HG02973 (cell line): ENCODE measurements around the gene RC3H1.
"Not testable (repeated sequence)": the region's sequence is repeated elsewhere in the genome, so short reads cannot be mapped to it uniquely, and the experiment has no call there.

Experiments
- ATAC-seq: cut with Tn5 transposase; IDR thresholded peaks from one replicate; pipeline ENCODE4 v1.9.1; 2021; ENCODE audit warnings: moderate library complexity; ENCODE audit not compliant: unreplicated experiment

The RC3H1 gene, protein sequence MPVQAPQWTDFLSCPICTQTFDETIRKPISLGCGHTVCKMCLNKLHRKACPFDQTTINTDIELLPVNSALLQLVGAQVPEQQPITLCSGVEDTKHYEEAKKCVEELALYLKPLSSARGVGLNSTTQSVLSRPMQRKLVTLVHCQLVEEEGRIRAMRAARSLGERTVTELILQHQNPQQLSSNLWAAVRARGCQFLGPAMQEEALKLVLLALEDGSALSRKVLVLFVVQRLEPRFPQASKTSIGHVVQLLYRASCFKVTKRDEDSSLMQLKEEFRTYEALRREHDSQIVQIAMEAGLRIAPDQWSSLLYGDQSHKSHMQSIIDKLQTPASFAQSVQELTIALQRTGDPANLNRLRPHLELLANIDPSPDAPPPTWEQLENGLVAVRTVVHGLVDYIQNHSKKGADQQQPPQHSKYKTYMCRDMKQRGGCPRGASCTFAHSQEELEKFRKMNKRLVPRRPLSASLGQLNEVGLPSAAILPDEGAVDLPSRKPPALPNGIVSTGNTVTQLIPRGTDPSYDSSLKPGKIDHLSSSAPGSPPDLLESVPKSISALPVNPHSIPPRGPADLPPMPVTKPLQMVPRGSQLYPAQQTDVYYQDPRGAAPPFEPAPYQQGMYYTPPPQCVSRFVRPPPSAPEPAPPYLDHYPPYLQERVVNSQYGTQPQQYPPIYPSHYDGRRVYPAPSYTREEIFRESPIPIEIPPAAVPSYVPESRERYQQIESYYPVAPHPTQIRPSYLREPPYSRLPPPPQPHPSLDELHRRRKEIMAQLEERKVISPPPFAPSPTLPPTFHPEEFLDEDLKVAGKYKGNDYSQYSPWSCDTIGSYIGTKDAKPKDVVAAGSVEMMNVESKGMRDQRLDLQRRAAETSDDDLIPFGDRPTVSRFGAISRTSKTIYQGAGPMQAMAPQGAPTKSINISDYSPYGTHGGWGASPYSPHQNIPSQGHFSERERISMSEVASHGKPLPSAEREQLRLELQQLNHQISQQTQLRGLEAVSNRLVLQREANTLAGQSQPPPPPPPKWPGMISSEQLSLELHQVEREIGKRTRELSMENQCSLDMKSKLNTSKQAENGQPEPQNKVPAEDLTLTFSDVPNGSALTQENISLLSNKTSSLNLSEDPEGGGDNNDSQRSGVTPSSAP

DNA sequence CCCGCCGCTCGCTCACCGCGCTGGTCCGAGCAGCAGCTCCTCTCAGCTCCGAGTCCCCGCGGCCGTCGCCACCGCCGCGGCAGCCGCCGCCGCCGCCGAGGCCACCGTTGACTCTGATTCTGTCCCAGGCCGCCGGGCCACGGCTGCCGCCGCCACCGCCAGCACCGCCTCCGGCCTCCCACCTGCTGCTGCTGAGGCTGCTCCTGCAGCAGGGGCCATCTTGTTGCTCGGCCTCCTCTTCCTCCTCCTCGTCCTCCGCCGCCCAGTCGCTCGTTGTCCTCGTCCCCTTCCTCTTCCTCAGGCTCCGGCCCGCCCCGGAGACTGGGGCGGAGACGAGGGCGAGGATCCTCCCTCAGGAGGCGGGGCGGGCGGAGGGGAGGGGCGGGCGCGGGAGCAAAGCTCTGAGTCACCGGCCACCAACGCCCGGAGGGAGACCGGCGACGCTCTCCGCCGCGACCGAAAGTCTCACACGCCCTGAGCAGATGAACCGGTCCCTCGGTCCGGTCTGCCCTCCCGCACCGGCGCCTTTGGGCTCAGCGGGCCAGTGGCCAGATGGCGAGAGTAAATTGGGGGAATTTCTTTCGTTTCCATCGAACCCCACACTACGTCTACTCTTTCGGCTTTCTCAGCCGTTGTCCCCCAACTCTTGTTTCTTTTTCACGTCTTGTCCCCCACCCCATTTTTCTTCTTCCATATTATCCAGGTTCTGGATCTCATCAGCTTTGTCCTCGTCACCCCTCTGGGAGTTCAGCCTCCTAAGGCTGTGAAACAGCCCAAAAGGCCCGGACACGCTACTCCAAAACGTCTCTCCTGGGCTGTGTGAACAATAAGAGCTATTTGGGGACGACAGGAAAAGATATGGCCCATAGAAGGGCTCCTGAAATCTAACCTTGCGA is at the start of gene RC3H1:
TSS of gene RC3H1 (minus strand) at position 278 of the 896 bp plus-strand sequence. CDS start 29,372 bp downstream, outside the sequence.
- peak; percentile 83 for ATAC-seq

DNA sequence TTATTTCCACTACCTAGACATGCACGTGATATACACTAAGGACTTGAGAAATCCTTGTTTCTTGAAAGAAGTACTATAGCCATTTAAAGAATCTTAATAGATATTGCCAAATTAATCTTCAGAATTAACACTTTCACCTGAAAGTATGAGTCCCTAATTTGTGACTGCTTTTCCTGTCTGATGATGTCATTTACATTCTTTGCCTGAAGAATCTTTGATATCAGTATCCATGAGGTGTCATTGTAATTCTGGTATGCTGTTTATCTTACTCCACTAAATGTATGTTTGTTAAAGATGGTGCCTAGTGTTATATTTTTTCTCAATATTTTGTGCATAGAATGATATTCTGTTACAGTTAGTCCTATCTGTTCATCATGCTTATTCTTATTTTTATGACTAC is 48.5 kb upstream of the RC3H1 start:
- no peak for ATAC-seq

DNA sequence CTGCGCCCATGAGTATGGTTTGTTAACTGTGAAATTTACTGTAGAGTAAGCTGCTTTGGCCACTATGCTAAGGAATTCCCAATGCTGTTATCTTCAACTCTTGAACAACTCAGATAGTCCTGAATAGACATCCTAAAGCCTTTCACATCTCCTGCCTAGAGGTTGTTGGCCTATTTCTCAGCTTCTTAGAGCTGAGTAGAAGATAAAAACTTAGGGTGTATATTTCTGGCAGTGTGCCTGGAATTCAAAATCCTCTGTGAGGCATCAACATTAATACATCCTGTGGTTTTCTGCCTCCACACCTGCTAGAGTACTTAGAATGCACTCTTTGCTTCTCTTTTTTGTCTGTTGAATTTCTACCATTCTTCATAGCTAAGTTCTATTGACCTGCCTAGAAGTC is 45.8 kb upstream of the RC3H1 start:
- ATAC-seq = no peak

DNA sequence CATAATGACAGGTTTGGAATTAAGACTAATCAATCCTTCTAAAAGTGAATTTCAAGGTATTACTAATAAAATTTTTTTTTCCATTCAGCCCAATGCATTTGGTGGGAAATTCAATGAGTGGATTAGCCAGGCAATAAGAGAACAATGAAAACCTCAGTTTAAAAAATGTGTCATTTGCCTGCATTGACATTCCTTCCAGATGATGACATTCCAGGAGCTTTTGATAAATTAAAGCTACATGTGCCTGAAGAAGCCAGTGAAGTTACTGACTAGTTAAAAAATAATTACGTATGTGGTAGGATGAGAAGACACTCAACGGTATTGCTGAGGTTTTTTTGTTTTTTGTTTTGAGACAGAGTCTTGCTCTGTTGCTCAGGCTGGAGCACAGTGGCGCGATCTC is 37.9 kb upstream of the RC3H1 start:
- no peak for ATAC-seq

DNA sequence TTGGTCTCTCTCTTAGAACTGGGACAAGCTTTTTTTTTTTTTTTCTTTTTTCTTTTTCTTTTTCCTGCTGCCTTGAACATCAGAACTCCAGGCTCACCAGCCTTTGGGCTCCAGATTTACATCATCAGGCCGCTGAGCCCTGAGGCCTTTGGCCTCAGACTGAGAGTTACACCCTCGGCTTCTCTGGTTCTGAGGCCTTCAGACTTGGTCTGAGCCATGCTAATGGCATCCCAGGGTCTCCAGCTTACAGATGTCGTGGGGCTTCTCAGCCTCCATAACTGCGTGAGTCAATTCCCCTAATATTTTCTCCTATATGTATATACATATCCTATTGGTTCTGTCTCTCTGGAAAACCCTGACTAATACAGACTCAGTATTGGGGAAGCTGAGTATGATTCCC is 36.5 kb upstream of the RC3H1 start:
- ATAC-seq = no peak

DNA sequence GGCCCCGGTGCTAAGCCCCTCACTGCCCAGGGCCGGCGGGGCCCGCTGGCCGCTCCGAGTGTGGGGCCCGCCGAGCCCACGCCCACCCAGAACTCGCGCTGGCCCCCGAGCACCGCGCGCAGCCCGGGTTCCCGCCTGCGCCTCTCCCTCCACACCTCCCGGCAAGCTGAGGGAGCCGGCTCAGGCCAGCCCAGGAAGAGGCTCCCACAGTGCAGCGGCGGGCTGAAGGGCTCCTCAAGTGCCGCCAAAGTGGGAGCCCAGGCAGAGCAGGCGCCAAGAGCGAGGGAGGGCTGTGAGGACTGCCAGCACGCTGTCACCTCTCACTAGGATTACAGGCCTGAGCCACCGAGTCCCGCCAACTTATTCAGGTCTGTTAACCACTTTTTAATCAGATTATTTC is 34.5 kb upstream of the RC3H1 start:
- not testable (repeated sequence) for ATAC-seq

DNA sequence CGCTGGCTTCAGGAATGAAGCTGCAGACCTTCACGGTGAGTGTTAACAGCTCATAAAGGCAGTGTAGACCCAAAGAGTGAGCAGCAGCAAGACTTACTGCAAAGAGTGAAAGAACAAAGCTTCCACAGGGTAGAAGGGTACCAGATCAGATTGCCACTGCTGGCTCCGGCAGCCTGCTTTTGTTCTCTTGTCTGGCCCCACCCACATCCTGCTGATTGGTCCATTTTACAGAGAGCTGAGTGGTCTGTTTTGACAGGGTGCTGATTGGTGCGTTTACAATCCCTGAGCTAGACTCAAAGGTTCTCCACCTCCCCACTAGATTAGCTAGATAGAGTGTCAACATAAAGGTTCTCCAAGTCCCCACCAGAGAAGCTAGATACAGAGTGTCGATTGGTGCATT is 33.6 kb upstream of the RC3H1 start:
- not testable (repeated sequence) for ATAC-seq

DNA sequence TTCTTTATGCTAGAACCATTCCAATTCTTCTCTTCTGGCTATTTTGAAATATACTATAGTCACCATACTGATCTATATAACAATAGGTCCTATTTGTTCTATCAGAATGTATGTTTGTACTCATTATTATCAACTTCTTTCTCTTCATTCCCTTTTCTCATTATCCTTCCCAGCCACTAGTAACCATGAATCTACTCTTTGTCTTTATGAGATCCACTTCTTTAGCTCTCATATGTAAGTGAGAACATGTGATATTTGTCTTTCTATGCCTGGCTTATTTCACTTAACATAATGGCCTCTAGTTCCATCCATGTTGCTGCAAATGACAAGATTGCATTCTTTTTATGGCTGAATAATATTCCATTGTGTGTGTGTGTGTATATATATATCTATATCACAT is 31.7 kb upstream of the RC3H1 start:
- ATAC-seq = no peak

DNA sequence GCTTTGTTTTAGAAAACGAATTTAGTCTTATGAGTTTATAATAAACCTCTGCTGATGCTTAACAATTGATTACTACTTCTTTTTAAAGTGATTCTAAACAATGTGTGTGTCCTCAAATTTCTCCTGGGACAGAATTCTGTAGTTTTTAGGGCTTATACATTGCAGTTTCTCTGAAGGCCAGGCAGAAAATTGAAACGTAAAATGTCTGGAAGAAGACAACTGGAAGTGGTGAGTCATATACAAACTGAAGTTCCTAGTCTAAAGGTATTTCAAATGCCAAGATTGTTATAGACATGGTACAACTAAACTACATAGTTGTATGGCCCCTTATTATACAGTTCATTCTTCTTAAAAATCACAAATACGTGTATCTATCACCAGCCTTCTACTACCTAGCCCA is 30.5 kb upstream of the RC3H1 start:
- ATAC-seq = no peak

DNA sequence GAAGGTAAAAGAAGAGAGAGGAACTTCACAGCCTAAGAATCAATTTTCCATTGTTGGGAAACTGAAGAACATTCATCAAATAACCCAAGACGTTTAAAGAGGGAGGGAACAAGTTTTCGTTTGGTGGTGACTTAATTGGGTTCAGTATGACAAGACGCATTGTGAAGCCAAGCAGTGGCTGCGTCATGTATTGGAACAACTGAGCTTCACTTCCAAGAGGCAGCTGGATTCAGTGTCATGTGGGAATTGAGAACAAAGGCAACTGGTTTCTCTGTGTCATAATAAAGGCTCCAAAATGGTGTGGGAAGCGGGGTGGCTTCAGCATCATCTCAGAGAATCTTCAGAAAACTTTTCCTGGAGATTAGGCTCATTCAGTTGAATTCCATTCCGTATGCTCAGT is 29.8 kb upstream of the RC3H1 start:
- no peak for ATAC-seq

DNA sequence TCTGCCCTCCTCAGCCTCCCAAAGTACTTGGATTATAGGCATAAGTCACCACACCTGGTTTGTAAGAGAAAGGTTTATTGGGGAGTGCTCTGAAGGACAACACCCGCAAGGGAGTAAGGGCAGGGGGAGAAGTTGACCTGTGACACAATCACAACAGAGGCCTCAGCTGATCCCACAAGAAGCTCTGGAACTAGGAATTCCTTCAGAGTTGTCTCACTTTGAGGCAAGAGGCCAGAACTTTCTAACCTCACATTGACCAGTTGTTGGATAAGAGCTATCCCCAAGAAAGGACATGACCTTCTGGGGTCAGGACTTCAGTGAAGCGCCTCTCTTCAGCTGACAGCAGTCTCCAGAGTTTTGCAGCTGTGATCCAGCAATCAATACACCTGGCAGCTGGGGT is 27.4 kb upstream of the RC3H1 start:
- ATAC-seq = no peak

DNA sequence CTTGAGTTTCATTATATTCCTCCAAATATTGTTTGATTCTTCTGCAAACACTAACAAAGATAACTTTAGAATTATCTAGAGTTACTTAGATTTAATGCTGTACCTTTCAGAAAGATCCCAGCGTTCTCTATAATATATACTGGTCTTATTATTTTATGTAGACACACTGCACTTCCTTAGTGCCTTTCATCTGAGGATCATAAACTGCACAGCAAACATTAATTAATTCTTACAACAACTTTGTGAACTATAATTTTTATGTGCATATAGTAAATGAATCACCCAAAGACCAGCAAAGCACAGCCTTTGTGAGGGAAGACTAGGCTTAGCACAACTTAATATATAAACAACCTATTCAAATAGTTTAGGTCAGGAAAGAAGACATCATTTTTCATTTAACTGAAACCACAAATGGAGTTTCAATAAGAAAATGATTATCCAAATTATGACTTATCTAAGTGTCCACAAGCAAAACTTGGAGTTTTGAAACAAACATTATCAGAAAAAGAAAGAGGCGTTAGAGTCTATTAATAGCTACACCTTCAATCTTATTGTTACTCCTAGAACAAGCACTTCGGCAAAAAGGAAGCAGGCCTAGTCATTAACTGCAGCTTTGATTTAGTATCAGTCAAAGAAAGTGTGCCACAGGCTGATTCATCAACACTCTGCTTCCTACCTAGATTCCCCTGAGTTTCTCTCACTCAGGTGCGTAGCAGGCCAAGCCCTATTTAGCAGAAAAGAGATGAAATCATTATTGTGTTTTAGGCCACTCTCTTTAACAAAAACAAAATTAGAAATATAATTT is 22.5 kb upstream of the RC3H1 start:
- ATAC-seq = no peak

DNA sequence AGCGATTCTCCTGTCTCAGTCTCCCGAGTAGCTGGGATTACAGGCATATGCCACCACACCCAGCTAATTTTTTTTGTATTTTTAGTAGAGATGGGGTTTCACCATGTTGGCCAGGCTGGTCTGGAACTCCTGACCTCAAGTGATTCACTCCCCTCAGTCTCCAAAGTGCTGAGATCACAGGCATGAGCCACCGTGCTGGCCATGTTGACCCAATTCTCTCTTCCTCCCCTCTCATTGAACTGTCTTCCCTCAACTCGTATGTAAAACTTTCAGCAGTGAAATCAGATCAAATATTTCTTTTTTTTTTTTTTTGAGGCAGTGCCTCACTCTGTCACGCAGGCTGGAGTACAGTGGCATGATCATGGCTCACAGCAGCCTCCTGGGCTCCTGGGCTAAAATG is 20.4 kb upstream of the RC3H1 start:
- not testable (repeated sequence) for ATAC-seq

DNA sequence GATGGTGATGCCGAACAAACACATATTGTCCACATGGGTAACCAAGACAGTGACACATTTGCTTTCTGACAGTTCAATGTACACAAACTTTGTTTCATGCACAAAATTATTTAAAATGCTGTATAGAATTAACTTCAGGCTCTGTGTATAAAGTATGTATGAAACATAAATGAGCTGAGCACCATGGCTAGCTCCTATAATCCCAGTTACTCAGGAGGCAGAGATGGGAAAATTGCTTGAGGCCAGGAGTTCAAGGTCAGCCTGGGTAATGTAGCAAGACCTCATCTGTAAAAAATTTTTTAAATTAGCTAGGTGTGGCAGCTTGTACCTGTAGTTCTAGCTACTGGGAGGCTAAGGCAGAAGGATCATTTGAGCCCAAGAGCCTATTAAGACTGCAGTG is 19.2 kb upstream of the RC3H1 start:
- ATAC-seq = no peak

DNA sequence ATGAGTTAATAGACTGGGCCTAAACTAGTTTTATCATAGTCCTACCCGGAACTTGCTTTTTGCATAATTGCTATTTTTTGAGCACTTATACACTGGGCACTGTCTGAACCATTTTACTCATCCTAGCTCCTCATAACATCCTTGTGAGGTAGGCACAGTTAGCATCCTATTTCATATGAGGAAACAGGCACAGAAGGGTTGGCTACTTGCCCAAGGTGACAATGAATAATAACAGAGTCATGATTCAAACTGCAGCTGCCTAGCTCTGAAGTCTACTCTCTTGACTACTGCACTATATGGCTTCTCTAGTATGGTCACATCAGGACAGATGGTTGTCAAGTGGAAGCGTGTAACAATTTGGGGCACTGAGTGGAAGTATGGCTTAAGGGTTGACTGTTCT is 18.2 kb upstream of the RC3H1 start:
- no peak for ATAC-seq

DNA sequence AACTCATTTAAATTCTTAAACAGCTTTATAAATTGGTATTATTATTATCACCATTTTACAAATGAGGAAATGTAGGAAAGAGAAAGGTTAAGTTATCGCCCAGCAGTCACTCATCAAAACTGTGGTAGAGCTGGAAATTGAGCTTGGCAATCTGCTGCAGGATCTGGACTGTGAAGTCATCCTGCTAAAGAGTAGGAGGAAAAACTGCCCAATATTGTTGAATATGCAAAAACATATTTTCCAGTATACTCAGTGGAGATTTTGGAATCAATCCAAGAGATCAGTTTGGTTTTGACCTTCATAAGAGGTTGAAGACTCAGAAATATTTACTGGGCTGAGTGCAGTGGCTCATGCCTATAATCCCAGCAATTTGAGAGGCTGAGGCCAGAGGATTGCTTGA is 16.9 kb upstream of the RC3H1 start:
- no peak for ATAC-seq

DNA sequence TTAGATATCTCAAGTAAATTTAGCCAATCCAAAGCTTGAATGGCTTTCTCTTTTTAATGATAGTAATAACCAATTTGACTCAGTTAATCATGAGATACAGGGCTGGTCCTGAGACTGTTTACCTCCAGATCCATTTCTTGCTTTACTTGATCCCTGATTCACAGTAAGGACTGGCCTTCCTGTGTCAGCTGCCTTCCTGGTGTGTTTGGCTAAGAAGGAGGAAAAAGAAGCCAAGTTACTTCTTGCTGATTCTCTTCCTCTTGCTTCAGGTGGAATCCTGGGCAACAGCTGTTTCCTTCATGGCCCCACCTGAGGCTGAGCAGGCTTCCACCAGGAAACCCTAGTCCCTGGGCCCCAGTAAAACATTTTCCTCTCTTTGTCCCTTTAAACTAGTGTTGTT is 14.6 kb upstream of the RC3H1 start:
- ATAC-seq = no peak

DNA sequence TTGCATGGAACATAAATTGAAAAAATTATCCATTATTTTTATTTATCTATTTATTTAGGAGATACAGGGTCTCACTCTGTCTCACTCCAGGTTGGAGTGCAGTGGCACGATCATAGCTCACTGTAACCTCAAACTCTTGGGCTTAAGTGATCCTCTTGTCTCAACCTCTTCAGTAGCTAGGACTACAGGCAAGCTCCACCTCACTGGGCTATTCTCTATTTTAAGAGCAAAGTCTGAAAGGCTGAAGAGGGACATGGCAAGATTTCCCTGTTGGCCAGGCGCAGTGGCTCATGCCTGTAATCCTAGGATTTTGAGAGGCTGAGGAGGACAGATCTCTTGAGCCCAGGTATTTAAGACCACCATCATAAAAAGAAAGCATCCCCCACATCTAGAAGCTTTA is 14.0 kb upstream of the RC3H1 start:
- no peak for ATAC-seq

DNA sequence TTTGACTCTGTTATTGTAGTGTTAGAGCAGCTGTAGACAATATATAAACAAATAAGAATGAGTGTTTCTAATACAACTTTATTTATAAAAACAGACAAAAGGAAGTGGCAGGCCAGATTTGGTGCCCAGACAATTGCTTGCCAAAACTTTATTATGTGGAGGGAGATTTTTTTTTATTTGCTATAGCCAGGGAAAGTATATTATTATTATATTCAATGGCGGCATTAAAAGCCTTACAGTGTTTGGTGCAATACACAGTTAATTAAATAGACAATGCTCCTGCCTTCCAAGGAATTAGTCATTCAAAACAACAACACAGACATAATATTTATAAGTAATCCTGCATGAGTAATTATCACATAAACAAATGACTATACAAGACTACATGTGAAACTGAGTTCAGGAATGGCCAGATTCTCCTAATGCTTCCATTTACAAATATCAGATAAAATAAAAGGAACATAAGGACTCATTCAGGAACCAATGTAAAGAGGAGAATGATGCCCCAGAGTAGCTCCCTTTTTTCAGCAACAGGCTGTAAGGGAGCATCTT is 10.6 kb upstream of the RC3H1 start:
- no peak for ATAC-seq
